Measurements from ENCODE around the gene PIP4P1.
A peak's percentile ranks its signal among the peaks of the same experiment; 100 is the strongest.

The PIP4P1 gene

DNA sequence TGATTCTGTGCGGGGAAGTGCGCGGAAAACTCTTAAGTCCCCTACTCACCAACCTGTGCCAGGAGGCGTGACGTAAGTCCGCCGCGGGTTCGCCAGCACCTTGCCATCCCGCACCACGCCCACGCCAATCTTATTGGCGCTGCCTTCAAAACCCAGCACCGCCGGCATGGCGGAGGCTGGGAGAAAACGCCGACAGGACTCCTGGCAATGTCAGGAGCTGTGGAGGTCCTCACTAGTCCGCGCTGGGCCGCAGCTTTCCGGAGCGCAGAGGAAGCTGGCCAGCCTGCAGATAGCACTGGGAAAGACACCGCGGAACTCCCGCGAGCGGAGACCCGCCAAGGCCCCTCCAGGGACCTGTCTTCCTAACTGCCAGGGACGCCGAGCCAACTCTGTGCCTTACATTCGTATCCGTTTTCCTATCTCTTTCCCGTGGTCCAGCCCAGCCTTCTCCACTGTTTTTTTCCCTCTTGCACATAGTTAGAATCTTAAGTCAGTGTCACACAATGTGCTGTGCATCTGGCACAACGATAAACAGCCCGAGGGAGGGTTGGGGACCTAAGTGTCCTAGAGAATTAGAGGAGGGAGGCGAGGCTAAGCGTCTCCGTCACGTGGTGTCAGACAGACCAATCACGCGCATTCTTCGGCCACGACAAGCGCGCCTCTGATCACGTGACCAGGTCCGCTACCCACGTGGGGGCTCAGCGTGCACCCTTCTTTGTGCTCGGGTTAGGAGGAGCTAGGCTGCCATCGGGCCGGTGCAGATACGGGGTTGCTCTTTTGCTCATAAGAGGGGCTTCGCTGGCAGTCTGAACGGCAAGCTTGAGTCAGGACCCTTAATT, 6.5 kb downstream of the PIP4P1 start, which contains the start of the genes APEX1 and OSGEP (continued):
- no peak for TF ChIP-seq ZNF274 (IDR thresholded peaks at IDR 0.05; ENCODE audit: low read length)
- TF ChIP-seq ZNF274 (tag by site-specific recombination; IDR thresholded peaks at IDR 0.05; ENCODE audit: borderline replicate concordance) = no peak
- TF ChIP-seq ZNF248 (tag by site-specific recombination; IDR thresholded peaks at IDR 0.05) = no peak
- TF ChIP-seq, protein P1, sequence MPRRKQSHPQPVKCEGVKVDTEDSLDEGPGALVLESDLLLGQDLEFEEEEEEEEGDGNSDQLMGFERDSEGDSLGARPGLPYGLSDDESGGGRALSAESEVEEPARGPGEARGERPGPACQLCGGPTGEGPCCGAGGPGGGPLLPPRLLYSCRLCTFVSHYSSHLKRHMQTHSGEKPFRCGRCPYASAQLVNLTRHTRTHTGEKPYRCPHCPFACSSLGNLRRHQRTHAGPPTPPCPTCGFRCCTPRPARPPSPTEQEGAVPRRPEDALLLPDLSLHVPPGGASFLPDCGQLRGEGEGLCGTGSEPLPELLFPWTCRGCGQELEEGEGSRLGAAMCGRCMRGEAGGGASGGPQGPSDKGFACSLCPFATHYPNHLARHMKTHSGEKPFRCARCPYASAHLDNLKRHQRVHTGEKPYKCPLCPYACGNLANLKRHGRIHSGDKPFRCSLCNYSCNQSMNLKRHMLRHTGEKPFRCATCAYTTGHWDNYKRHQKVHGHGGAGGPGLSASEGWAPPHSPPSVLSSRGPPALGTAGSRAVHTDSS (tag by site-specific recombination; IDR thresholded peaks at IDR 0.05) = no peak
- TF ChIP-seq ZFP37 (tag by site-specific recombination; IDR thresholded peaks at IDR 0.05) = no peak
- no peak for TF ChIP-seq ZNF140 (tag by site-specific recombination; IDR thresholded peaks at IDR 0.05)
- peak; percentile 55; the same call in 1 of the 2 replicates for TF ChIP-seq ZBTB21 (tag by site-specific recombination; IDR thresholded peaks at IDR 0.05)
- no peak for TF ChIP-seq HOXA7 (CRISPR knock-in tag; IDR thresholded peaks at IDR 0.05; ENCODE audit: borderline replicate concordance)
- no peak for TF ChIP-seq BCL11B (tag by site-specific recombination; IDR thresholded peaks at IDR 0.05; ENCODE audit: low read depth)
- no peak; the same call in 1 of the 2 replicates for TF ChIP-seq TSHZ1 (tag by site-specific recombination; IDR thresholded peaks at IDR 0.05; ENCODE audit: borderline replicate concordance)
- no peak for TF ChIP-seq ZNF157 (tag by site-specific recombination; IDR thresholded peaks at IDR 0.05)
- 0 out of 2 replicates have a peak, but pooled peaks have one; percentile 10 for TF ChIP-seq OSR2 (tag by site-specific recombination; IDR thresholded peaks at IDR 0.05)
- peak; percentile 42; the same call in 1 of the 2 replicates for TF ChIP-seq KLF1 (tag by site-specific recombination; IDR thresholded peaks at IDR 0.05)
- peak; percentile 93 for TF ChIP-seq KLF16 (tag by site-specific recombination; IDR thresholded peaks at IDR 0.05)
- TF ChIP-seq ZNF169 (tag by site-specific recombination; IDR thresholded peaks at IDR 0.05) = no peak
- TF ChIP-seq, protein P2, sequence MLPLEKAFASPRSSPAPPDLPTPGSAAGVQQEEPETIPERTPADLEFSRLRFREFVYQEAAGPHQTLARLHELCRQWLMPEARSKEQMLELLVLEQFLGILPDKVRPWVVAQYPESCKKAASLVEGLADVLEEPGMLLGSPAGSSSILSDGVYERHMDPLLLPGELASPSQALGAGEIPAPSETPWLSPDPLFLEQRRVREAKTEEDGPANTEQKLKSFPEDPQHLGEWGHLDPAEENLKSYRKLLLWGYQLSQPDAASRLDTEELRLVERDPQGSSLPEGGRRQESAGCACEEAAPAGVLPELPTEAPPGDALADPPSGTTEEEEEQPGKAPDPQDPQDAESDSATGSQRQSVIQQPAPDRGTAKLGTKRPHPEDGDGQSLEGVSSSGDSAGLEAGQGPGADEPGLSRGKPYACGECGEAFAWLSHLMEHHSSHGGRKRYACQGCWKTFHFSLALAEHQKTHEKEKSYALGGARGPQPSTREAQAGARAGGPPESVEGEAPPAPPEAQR (tag by site-specific recombination; IDR thresholded peaks at IDR 0.05) = 0 out of 2 replicates have a peak, but pooled peaks have one; percentile 42
- TF ChIP-seq ZNF626 (tag by site-specific recombination; IDR thresholded peaks at IDR 0.05) = no peak
- no peak for TF ChIP-seq ZNF211 (tag by site-specific recombination; IDR thresholded peaks at IDR 0.05; ENCODE audit: low read depth)
- no peak for TF ChIP-seq SETDB1 (IDR thresholded peaks at IDR 0.05; ENCODE audit: insufficient read length, low read length)
- TF ChIP-seq, protein P3, sequence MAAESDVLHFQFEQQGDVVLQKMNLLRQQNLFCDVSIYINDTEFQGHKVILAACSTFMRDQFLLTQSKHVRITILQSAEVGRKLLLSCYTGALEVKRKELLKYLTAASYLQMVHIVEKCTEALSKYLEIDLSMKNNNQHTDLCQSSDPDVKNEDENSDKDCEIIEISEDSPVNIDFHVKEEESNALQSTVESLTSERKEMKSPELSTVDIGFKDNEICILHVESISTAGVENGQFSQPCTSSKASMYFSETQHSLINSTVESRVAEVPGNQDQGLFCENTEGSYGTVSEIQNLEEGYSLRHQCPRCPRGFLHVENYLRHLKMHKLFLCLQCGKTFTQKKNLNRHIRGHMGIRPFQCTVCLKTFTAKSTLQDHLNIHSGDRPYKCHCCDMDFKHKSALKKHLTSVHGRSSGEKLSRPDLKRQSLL (tag by site-specific recombination; IDR thresholded peaks at IDR 0.05) = no peak
- no peak; the same call in 1 of the 2 replicates for TF ChIP-seq ZNF785 (tag by site-specific recombination; IDR thresholded peaks at IDR 0.05)
- TF ChIP-seq ZNF792 (tag by site-specific recombination; IDR thresholded peaks at IDR 0.05) = no peak
- no peak for TF ChIP-seq ZNF624 (tag by site-specific recombination; IDR thresholded peaks at IDR 0.05)
- TF ChIP-seq, protein P4, sequence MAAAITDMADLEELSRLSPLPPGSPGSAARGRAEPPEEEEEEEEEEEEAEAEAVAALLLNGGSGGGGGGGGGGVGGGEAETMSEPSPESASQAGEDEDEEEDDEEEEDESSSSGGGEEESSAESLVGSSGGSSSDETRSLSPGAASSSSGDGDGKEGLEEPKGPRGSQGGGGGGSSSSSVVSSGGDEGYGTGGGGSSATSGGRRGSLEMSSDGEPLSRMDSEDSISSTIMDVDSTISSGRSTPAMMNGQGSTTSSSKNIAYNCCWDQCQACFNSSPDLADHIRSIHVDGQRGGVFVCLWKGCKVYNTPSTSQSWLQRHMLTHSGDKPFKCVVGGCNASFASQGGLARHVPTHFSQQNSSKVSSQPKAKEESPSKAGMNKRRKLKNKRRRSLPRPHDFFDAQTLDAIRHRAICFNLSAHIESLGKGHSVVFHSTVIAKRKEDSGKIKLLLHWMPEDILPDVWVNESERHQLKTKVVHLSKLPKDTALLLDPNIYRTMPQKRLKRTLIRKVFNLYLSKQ (tag by site-specific recombination; IDR thresholded peaks at IDR 0.05; ENCODE audit: borderline replicate concordance) = no peak
- no peak for TF ChIP-seq SALL2 (tag by site-specific recombination; IDR thresholded peaks at IDR 0.05; ENCODE audit: borderline replicate concordance)
